Transverse colon (tissue), 4 donors: Measurements from ENCODE around the gene OAS2. TPM values are rescaled to one million over a fixed set of nuclear protein-coding genes. Genes with fewer than 3 reads are reported as not detected.

ENCODE experiments used
- DNase-seq: peaks from one replicate; pipeline ENCODE4 v3.0.0-alpha.2; 2019
- H3K27ac ChIP-seq, 4 donors: fragments of 200-600 bp; sonication (generic); 2 replicates each; pipeline ENCODE4 v1.5.1; 2016 to 2018; ENCODE audit warnings: inconsistent platforms in 4 of 4
- H3K27me3 ChIP-seq: fragments of 200-600 bp; sonication (generic); 2 replicates; pipeline ENCODE4 v1.5.1; 2017; ENCODE audit warnings: inconsistent platforms
- H3K36me3 ChIP-seq, 4 donors: fragments of 200-600 bp; sonication (generic); 2 replicates each; pipeline ENCODE4 v1.5.1; 2017 to 2019; ENCODE audit warnings: inconsistent platforms in 4 of 4
- H3K4me1 ChIP-seq, 4 donors: fragments of 200-600 bp; sonication (generic); 2 replicates each; pipeline ENCODE4 v1.5.1; 2017 to 2020; ENCODE audit warnings: inconsistent platforms in 4 of 4
- H3K4me3 ChIP-seq, 4 donors: fragments of 200-600 bp; sonication (generic); 1 replicate in 1 of 4; 2 replicates in 3 of 4; pipeline versions ENCODE4 v1.5.1 to v1.6.1; 2017 to 2019; ENCODE audit warnings: inconsistent platforms in 4 of 4
- H3K9me3 ChIP-seq, 2 donors: fragments of 200-600 bp; sonication (generic); 2 replicates each; pipeline ENCODE4 v1.5.1; 2017 to 2019; ENCODE audit warnings: inconsistent platforms in 2 of 2
- EP300 ChIP-seq: sonication (generic); formaldehyde crosslinking; IDR thresholded peaks from one replicate; pipeline ENCODE4 v1.6.1; 2017; ENCODE audit warnings: antibody characterized with exemption, low read depth
- POLR2A ChIP-seq: fragments of 450-650 bp; IDR thresholded peaks from one replicate; pipeline ENCODE4 v1.6.1; 2016; ENCODE audit warnings: antibody characterized with exemption, mild to moderate bottlenecking, moderate library complexity
- POLR2AphosphoS5 ChIP-seq, 3 donors: sonication (generic); formaldehyde crosslinking; IDR thresholded peaks; one replicate each; pipeline ENCODE4 v1.6.1; 2016; ENCODE audit warnings: antibody characterized with exemption in 3 of 3
- WGBS, 2 donors: methylation state at CpG; one replicate each; pipeline ENCODE4 v1.1.5; 2018; ENCODE audit warnings: low coverage in 1 of 2; 5-methylcytosine and 5-hydroxymethylcytosine counted together
- in situ Hi-C, 4 donors: fragments of 200-750 bp; cut with MboI; loops; one replicate each; pipeline versions ENCODE4 v1.15.0 to v1.15.1; 2017; ENCODE audit warnings: low sequenced_read_pairs in 3 of 4, low pct_ligation_motif_present in 1 of 4, low pct_unique_long_range_greater_than_20kb in 1 of 4
- intact Hi-C: fragments of 100-400 bp; cut with DNase I; formaldehyde crosslinking; loops from one replicate; pipeline ENCODE4 v1.15.1; 2023; ENCODE audit warnings: low total_unique reads
- total RNA-seq, 4 donors: library from RNA; depleted of rRNA; stranded (reverse); fragments of >200 nt; gene quantifications; one replicate each; pipeline ENCODE4 v1.1.0, GENCODE V29; 2016
- TF ChIP-seq, protein P1 (sequence below), 5 experiments: fragments of 200-600 bp in 3 of 5; fragments of 450-650 bp in 2 of 5; sonication (generic) in 3 of 5; IDR thresholded peaks; 1 replicate in 2 of 5; 2 replicates in 3 of 5; pipeline ENCODE4 v1.5.1; 2016 to 2017; ENCODE audit warnings: antibody characterized with exemption in 5 of 5, inconsistent platforms in 3 of 5, mild to moderate bottlenecking in 2 of 5, moderate library complexity in 1 of 5

OAS2 gene
- total RNA-seq, 4 donors from 2014 or later, result 2.0 to 5.1 (median 3.5) TPM

DNA sequence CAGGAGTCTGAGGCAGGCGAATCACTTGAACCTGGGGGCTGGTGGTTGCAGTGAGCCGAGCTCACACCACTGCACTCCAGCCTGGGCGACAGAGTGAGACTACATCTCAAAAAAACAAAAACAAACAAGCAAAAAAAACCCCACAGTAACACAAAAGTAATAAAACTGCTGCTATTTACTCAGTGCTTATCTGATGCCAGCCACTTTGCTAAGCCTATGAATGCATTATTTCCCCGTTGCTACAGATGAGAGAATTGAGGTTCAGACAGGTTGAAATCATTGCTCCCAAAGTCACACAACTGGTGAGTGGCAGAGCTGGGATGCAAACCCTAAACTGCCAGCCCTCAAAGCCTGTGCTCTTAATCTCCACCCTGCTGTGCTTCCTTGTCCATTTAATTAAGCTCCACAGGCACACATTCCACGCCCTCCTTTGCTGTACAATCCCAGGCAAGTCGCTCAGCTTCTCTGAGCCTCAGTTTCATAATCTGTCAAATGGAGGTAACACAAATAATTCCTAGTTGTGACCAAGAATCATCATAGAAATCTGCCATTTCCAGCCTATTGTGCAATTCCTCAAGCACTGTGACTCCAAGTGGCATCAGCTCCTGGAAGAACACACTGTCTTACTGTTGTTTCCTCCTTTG is 45.7 kb upstream of the OAS2 start:
- H3K4me3 ChIP-seq, result no peak overlapping the region
- intact Hi-C loops (no loop called here), in situ Hi-C loops (no loop called here)
- H3K36me3 ChIP-seq, result no peaks in the 10 kb centered on the region
- H3K27me3 ChIP-seq, result no peaks in the 10 kb centered on the region
- H3K4me1 ChIP-seq, result peaks cover 0 to 11% (median 0%) of the 10 kb centered on the region in 4 donors
- TF ChIP-seq, protein P1, sequence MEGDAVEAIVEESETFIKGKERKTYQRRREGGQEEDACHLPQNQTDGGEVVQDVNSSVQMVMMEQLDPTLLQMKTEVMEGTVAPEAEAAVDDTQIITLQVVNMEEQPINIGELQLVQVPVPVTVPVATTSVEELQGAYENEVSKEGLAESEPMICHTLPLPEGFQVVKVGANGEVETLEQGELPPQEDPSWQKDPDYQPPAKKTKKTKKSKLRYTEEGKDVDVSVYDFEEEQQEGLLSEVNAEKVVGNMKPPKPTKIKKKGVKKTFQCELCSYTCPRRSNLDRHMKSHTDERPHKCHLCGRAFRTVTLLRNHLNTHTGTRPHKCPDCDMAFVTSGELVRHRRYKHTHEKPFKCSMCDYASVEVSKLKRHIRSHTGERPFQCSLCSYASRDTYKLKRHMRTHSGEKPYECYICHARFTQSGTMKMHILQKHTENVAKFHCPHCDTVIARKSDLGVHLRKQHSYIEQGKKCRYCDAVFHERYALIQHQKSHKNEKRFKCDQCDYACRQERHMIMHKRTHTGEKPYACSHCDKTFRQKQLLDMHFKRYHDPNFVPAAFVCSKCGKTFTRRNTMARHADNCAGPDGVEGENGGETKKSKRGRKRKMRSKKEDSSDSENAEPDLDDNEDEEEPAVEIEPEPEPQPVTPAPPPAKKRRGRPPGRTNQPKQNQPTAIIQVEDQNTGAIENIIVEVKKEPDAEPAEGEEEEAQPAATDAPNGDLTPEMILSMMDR (IDR thresholded peaks at IDR 0.05), result no peak
- TF ChIP-seq POLR2A (no peak), EP300 (no peak), POLR2AphosphoS5 (IDR thresholded peaks at IDR 0.05) (no peak)
- 40 to 50% methylated on average over 1 to 6 of the region's 6 CpGs for WGBS, 2 donors
- H3K9me3 ChIP-seq, result no peaks in the 10 kb centered on the region
- no peak for DNase-seq
- no peak overlapping the region for H3K27ac ChIP-seq

DNA sequence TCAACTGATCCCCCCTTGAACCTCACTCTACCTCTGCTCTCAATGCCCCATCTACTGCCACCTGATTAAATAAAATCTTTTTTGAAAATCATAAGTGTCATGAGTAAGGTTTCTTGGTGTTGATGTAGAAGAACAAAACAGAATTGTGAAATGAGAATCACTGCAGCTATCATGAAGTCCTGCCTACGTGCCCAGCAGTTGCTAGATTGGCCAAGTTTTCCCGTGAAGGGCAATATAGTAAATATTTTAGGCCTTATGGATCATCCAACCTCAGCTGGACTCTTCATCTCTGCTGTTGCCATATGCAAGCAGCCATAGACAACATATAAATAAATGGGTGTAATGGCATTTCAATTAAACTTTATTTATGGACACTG is 45.2 kb upstream of the OAS2 start:
- Histone ChIP-seq H3K9me3 (no peaks in the 10 kb centered on the region), H3K4me1 (peaks cover 0 to 11% (median 0%) of the 10 kb centered on the region in 4 donors), H3K4me3 (no peak overlapping the region), H3K36me3 (no peaks in the 10 kb centered on the region), H3K27ac (no peak overlapping the region), H3K27me3 (no peaks in the 10 kb centered on the region)
- intact Hi-C loops, result no loop called here
- no peak for DNase-seq
- 62 to 64% methylated on average over 2 of the region's 2 CpGs for WGBS, 2 donors
- TF ChIP-seq POLR2AphosphoS5 (IDR thresholded peaks at IDR 0.05) (no peak), EP300 (no peak), POLR2A (no peak)
- TF ChIP-seq, protein P1 (IDR thresholded peaks at IDR 0.05), result no peak
- in situ Hi-C loops, result no loop called here

DNA sequence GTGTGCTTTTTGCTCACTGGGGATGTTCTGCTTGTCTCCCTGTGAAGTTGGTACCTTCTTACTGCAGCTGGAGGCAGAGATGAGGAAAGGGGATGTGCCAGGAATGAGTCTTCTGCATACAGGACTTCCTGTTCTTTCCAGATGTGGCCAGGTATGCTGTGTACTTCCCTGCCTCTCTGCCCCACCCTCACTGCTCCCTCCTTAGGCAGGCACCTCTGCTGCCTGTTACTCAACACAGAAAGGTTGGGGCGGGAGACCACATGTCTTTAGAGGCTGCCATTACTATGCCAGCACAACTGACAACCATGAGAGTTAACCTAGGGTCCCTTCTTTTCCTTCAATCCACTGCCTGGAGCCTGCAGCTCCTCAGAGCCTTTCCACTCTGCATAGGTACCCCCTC is 42.1 kb upstream of the OAS2 start:
- H3K27me3 ChIP-seq, result no peaks in the 10 kb centered on the region
- no peaks in the 10 kb centered on the region for H3K9me3 ChIP-seq
- H3K4me3 ChIP-seq, result no peak overlapping the region
- intact Hi-C loops, result no loop called here
- in situ Hi-C loops, result no loop called here
- DNase-seq, result no peak
- H3K36me3 ChIP-seq, result no peaks in the 10 kb centered on the region
- no peak for TF ChIP-seq POLR2AphosphoS5 (IDR thresholded peaks at IDR 0.05)
- TF ChIP-seq, protein P1 (IDR thresholded peaks at IDR 0.05), result no peak
- no peak for TF ChIP-seq EP300
- WGBS, 2 donors, result 82% methylated on average over 1 of the region's 1 CpG; no CpG with 5 or more reads in 1 of the 2 donors
- H3K4me1 ChIP-seq, result peaks cover 3 to 29% (median 15%) of the 10 kb centered on the region in 4 donors
- no peak overlapping the region for H3K27ac ChIP-seq

DNA sequence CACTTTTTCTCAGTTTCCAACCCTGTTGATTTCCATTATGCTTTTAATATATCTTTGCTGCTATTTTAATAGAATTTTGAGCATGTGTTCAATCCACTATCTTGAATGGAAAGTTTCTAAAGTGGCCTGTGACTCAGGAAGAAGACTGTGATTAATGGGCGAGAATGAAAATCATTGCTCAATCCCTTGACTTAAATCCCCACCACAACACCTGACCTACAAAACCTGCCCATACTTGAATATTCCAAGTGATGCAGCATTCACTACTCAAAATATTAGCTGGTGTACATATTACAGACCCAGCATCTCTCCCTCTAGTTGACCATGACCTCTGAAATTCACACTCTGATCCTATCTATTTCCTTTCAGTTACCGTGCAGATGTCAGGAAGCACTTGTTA is 41.4 kb upstream of the OAS2 start:
- Histone ChIP-seq H3K4me3 (no peak overlapping the region), H3K27ac (peak overlapping the region in 2 of 4 donors; percentile 80 to 87), H3K4me1 (peaks cover 3 to 29% (median 15%) of the 10 kb centered on the region in 4 donors), H3K27me3 (no peaks in the 10 kb centered on the region), H3K36me3 (no peaks in the 10 kb centered on the region), H3K9me3 (no peaks in the 10 kb centered on the region)
- no peak for DNase-seq
- 71 to 100% methylated on average over 1 to 2 of the region's 2 CpGs for WGBS, 2 donors
- intact Hi-C loops (no loop called here), in situ Hi-C loops (no loop called here)
- TF ChIP-seq POLR2A, result no peak
- TF ChIP-seq, protein P1 (IDR thresholded peaks at IDR 0.05), result no peak
- no peak for TF ChIP-seq EP300
- TF ChIP-seq POLR2AphosphoS5 (IDR thresholded peaks at IDR 0.05), result no peak
